Retinal pigment epithelial cell (primary cell): Measurements from ENCODE around the gene TMEM219.
"Not testable (repeated sequence)": the region's sequence is repeated elsewhere in the genome, so short reads cannot be mapped to it uniquely, and the experiment has no call there.

ENCODE experiments used
- DNase-seq: peaks from one replicate; pipeline ENCODE4 v3.0.0-alpha.2; 2010; ENCODE audit warnings: low read depth
- H3K4me3 ChIP-seq: 2 replicates; pipeline ENCODE4 v1.5.1; 2011; ENCODE audit warnings: mild to moderate bottlenecking, low read length, control low read depth, moderate library complexity
- CTCF ChIP-seq: conservative IDR thresholded peaks from 2 replicates; pipeline ENCODE4 v1.5.1; 2011; ENCODE audit warnings: low read depth, low read length, control low read depth, inconsistent platforms

Gene TMEM219

GRCh38 chr16:30009990-30010843, 48.3 kb downstream of the TMEM219 start:
- no peak for DNase-seq
- peak overlapping the region; percentile 10 for H3K4me3 ChIP-seq
- TF ChIP-seq CTCF, result no peak

- no peak for DNase-seq
- TF ChIP-seq CTCF, result no peak
- H3K4me3 ChIP-seq, result peak within 1 kb of the TSS; percentile 38
Measured at GRCh38 chr16:30010844-30011713, 49.2 kb downstream of the TMEM219 start, which contains the start of gene DOC2A. TSS of gene DOC2A (minus strand) at chr16:30011027. CDS start at chr16:30010222, 805 bp downstream.

GRCh38 chr16:30011714-30012504, 50.0 kb downstream of the TMEM219 start:
- H3K4me3 ChIP-seq, result no peak overlapping the region
- TF ChIP-seq CTCF, result no peak
- DNase-seq, result no peak

GRCh38 chr16:30012598-30012997, 50.7 kb downstream of the TMEM219 start:
- not testable (repeated sequence) for DNase-seq, H3K4me3 ChIP-seq

GRCh38 chr16:30015450-30015849, 53.6 kb downstream of the TMEM219 start:
- H3K4me3 ChIP-seq, DNase-seq: not testable (repeated sequence)

GRCh38 chr16:30016555-30017276, 54.8 kb downstream of the TMEM219 start:
- DNase-seq, result no peak
- H3K4me3 ChIP-seq, result no peak overlapping the region
- TF ChIP-seq CTCF, result no peak

GRCh38 chr16:30017277-30017656, 55.4 kb downstream of the TMEM219 start:
- no peak for TF ChIP-seq CTCF
- H3K4me3 ChIP-seq, result no peak overlapping the region
- no peak for DNase-seq

- not testable (repeated sequence) for DNase-seq, H3K4me3 ChIP-seq
Measured at GRCh38 chr16:30017937-30018336, 56.1 kb downstream of the TMEM219 start.
